A673 (cell line): ENCODE results near the gene CHD3. TPM values are rescaled to one million over a fixed set of nuclear protein-coding genes. Genes with fewer than 3 reads are reported as not detected.
A peak's percentile ranks its signal among the peaks of the same experiment; 100 is the strongest.

ENCODE experiments used
- BruUV-seq: library from RNA; stranded (reverse); fragments of 400-500 nt; replicated peaks from 2 replicates; lab custom pipeline; 2021; lab: Mats Ljungman, UMichigan
- CTCF ChIA-PET: fragments of 300-600 bp; sonication (Branson Sonifier 250); formaldehyde crosslinking; loops from one replicate; lab custom pipeline; 2022; ENCODE audit warnings: antibody characterized with exemption; lab: Charles Lee
- POLR2A ChIA-PET: fragments of 300-600 bp; sonication (Branson Sonifier 250); formaldehyde crosslinking; loops from one replicate; lab custom pipeline; 2022; ENCODE audit warnings: antibody characterized with exemption; ENCODE audit not compliant: low non-redundant PET; lab: Charles Lee
- DNase-seq: peaks from one replicate; pipeline ENCODE4 v3.0.0-alpha.2; 2015; ENCODE audit warnings: low spot score
- H3K27ac ChIP-seq: fragments of 200-600 bp; sonication (generic); 2 replicates; pipeline ENCODE4 v1.5.1; 2016; ENCODE audit warnings: mixed run types, low read depth, mild to moderate bottlenecking, mixed read lengths, antibody characterized with exemption, low read length; ENCODE audit not compliant: poor library complexity, severe bottlenecking
- H3K27me3 ChIP-seq: fragments of 200-600 bp; sonication (generic); replicated peaks from 2 replicates; pipeline ENCODE4 v1.6.1; 2017; ENCODE audit warnings: mixed run types, low read depth, mild to moderate bottlenecking, mixed read lengths, antibody characterized with exemption, low read length; ENCODE audit not compliant: insufficient read depth, poor library complexity
- H3K36me3 ChIP-seq: fragments of 200-600 bp; sonication (generic); 2 replicates; pipeline ENCODE4 v1.6.1; 2016; ENCODE audit warnings: mixed run types, mild to moderate bottlenecking, mixed read lengths, antibody characterized with exemption, low read length; ENCODE audit not compliant: insufficient read depth, poor library complexity, severe bottlenecking
- H3K4me1 ChIP-seq: fragments of 200-600 bp; sonication (generic); 2 replicates; pipeline ENCODE4 v1.6.1; 2017; ENCODE audit warnings: mixed run types, mild to moderate bottlenecking, mixed read lengths, antibody characterized with exemption, low read length; ENCODE audit not compliant: insufficient read depth, poor library complexity, severe bottlenecking
- H3K4me3 ChIP-seq: fragments of 200-600 bp; sonication (generic); 2 replicates; pipeline ENCODE4 v1.5.1; 2016; ENCODE audit warnings: low read depth, mixed run types, mild to moderate bottlenecking, mixed read lengths, low read length; ENCODE audit not compliant: poor library complexity, severe bottlenecking
- H3K9me3 ChIP-seq: fragments of 200-600 bp; sonication (generic); 2 replicates; pipeline ENCODE4 v1.6.1; 2016; ENCODE audit warnings: mixed run types, low read depth, mild to moderate bottlenecking, mixed read lengths, antibody characterized with exemption, low read length; ENCODE audit not compliant: poor library complexity, severe bottlenecking
- CTCF ChIP-seq: fragments of 300-800, 200-600 bp; sonication (generic); conservative IDR thresholded peaks from 2 replicates; pipeline ENCODE4 v1.5.1; 2017; ENCODE audit warnings: low read depth, mild to moderate bottlenecking, antibody characterized with exemption, low read length, moderate library complexity, mixed read lengths
- EZH2 ChIP-seq: fragments of 200-600 bp; sonication (generic); IDR thresholded peaks from 2 replicates; pipeline ENCODE4 v1.6.1; 2017; ENCODE audit warnings: borderline replicate concordance, low read depth, mild to moderate bottlenecking, mixed read lengths, antibody characterized with exemption, low read length; ENCODE audit not compliant: poor library complexity, severe bottlenecking
- intact Hi-C: fragments of 100-400 bp; cut with micrococcal nuclease; formaldehyde crosslinking; loops from one replicate; pipeline ENCODE4 v1.10.0; 2022; ENCODE audit not compliant: unreplicated experiment
- total RNA-seq: library from RNA; stranded (reverse); gene quantifications from 2 replicates; pipeline ENCODE4 v1.2.3, GENCODE V29; 2021

The CHD3 gene
- total RNA-seq, 1 experiment from 2014 or later, result 249 TPM

- no peak for DNase-seq
- no peaks in the 10 kb centered on the region for H3K27me3 ChIP-seq
- H3K27ac ChIP-seq, result no peak overlapping the region
- H3K4me1 ChIP-seq, result peaks cover 11% of the 10 kb centered on the region
- no peak for TF ChIP-seq EZH2
- intact Hi-C loops, result no loop called here
- POLR2A ChIA-PET, result no interaction called here
- H3K9me3 ChIP-seq, result no peaks in the 10 kb centered on the region
- CTCF ChIA-PET, result no interaction called here
- H3K36me3 ChIP-seq, result peaks cover 70% of the 10 kb centered on the region
- BruUV-seq, result no TSS peak
- no peak overlapping the region for H3K4me3 ChIP-seq
These were observed 22.1 kb downstream of the CHD3 start for GRCh38 chr17:7910711-7911110.

GRCh38 chr17:7911116-7911515 lies 22.5 kb downstream of the CHD3 start:
- TF ChIP-seq EZH2 (no peak), CTCF (no peak)
- H3K27me3 ChIP-seq, result no peaks in the 10 kb centered on the region
- H3K36me3 ChIP-seq, result peaks cover 66% of the 10 kb centered on the region
- H3K4me1 ChIP-seq, result peaks cover 12% of the 10 kb centered on the region
- H3K27ac ChIP-seq, result no peak overlapping the region
- intact Hi-C loops, result no loop called here
- ChIA-PET CTCF (no interaction called here), POLR2A (no interaction called here)
- no TSS peak for BruUV-seq
- no peak overlapping the region for H3K4me3 ChIP-seq
- H3K9me3 ChIP-seq, result no peaks in the 10 kb centered on the region
- no peak for DNase-seq

- BruUV-seq, result no TSS peak
- Histone ChIP-seq H3K27me3 (no peaks in the 10 kb centered on the region), H3K4me1 (peaks cover 15% of the 10 kb centered on the region), H3K9me3 (no peaks in the 10 kb centered on the region), H3K4me3 (no peak overlapping the region), H3K36me3 (peaks cover 47% of the 10 kb centered on the region), H3K27ac (no peak overlapping the region)
- peak; percentile 75 for DNase-seq
- POLR2A ChIA-PET, result no interaction called here
- TF ChIP-seq CTCF (peak; percentile 70), EZH2 (no peak)
- CTCF ChIA-PET, result interaction anchor here (0.6 to 1.5 kb wide), 6 partner anchors 43 to 144 kb away, joined by 3 to 23 read pairs (median 4); no protein-coding TSS in a partner anchor
- intact Hi-C loops, result loop anchor here (1.0 kb wide), 3 partner anchors 75 to 144 kb away; no protein-coding TSS in a partner anchor
These were observed 24.4 kb downstream of the CHD3 start for GRCh38 chr17:7912927-7913524.

- intact Hi-C loops, result no loop called here
- POLR2A ChIA-PET, result no interaction called here
- H3K9me3 ChIP-seq, result no peaks in the 10 kb centered on the region
- TF ChIP-seq EZH2 (no peak), CTCF (no peak)
- H3K27ac ChIP-seq, result peak overlapping the region; percentile 48
- peaks cover 15% of the 10 kb centered on the region for H3K4me1 ChIP-seq
- H3K36me3 ChIP-seq, result peaks cover 25% of the 10 kb centered on the region
- CTCF ChIA-PET, result no interaction called here
- H3K27me3 ChIP-seq, result no peaks in the 10 kb centered on the region
- peak overlapping the region; percentile 53 for H3K4me3 ChIP-seq
- no TSS peak for BruUV-seq
- DNase-seq, result no peak
These were observed 26.6 kb downstream of the CHD3 start for GRCh38 chr17:7915179-7915610.
